Erythroblast (primary cell): ENCODE results near the gene ANKRD18A.
"Not testable (repeated sequence)": the region's sequence is repeated elsewhere in the genome, so short reads cannot be mapped to it uniquely, and the experiment has no call there.

Source experiments
- GATA1 ChIP-seq: IDR thresholded peaks from 2 replicates; pipeline ENCODE4 v1.6.1; 2011; ENCODE audit warnings: low read depth, mild to moderate bottlenecking, control low read depth, low read length, moderate library complexity
- POLR2A ChIP-seq: IDR thresholded peaks from 2 replicates; pipeline ENCODE4 v1.6.1; 2011; ENCODE audit warnings: mild to moderate bottlenecking, low read length

DNA sequence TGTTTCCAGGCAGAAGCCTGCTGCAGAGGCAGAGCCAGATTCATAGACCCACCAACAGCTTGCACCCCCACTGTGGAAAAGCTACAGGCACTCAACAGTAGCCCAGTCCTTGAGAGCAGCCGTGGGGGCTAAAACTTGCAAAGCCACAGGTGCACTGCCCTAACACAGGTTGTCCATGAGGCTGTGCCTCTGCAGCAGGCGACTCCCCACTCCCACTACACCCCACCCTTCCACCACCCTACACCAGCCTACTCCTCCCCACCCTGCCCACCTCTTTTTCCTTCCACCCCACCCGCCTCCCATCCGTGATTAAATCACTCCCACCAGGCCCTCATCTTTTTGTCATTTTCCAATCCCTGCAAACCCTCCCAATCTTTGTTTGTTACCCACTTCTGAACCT lies 55.2 kb downstream of the ANKRD18A start:
- not testable (repeated sequence) for TF ChIP-seq POLR2A, GATA1
